ENCODE results near the gene CPN1. TPM values are rescaled to one million over a fixed set of nuclear protein-coding genes. Genes with fewer than 3 reads are reported as not detected.

CPN1 gene
- total RNA-seq, 1 donor from 2014 or later = not detected

DNA sequence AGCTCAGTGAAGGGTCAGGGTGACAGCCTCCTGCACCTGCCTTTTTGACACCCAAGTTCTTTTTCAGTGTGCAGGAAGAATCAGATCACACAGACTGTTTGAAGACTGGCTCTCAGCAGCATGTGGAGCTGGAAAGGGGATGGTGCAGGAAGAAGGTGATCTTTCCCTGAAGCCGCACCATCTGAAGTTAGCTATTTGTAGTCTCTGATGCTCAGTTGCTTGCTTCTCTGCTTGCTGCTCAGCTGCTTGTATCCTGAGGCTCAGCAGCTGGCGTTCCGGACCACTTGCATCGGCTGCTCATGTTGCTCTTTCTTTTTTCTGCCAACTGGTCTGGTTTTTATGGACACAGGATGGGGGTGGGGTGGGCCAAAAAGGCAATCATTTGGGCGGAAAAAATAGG, 56.1 kb downstream of the CPN1 start:
- peaks cover 5% of the 10 kb centered on the region for H3K9me3 Mint-ChIP-seq (ENCODE audit: low read depth)
- H3K27me3 Mint-ChIP-seq (ENCODE audit: low read depth) = no peaks in the 10 kb centered on the region
- no peaks in the 10 kb centered on the region for H3K36me3 Mint-ChIP-seq (ENCODE audit: low read depth)
- DNase-seq (ENCODE audit: low spot score) = no peak
- H3K27ac Mint-ChIP-seq (ENCODE audit: unreplicated experiment) = no peak overlapping the region
- TF ChIP-seq, protein P1, sequence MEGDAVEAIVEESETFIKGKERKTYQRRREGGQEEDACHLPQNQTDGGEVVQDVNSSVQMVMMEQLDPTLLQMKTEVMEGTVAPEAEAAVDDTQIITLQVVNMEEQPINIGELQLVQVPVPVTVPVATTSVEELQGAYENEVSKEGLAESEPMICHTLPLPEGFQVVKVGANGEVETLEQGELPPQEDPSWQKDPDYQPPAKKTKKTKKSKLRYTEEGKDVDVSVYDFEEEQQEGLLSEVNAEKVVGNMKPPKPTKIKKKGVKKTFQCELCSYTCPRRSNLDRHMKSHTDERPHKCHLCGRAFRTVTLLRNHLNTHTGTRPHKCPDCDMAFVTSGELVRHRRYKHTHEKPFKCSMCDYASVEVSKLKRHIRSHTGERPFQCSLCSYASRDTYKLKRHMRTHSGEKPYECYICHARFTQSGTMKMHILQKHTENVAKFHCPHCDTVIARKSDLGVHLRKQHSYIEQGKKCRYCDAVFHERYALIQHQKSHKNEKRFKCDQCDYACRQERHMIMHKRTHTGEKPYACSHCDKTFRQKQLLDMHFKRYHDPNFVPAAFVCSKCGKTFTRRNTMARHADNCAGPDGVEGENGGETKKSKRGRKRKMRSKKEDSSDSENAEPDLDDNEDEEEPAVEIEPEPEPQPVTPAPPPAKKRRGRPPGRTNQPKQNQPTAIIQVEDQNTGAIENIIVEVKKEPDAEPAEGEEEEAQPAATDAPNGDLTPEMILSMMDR (IDR thresholded peaks at IDR 0.05) = no peak
- peaks cover 9% of the 10 kb centered on the region for H3K4me1 Mint-ChIP-seq (ENCODE audit: low read depth)
- peak overlapping the region; percentile 10 for H3K4me3 Mint-ChIP-seq (ENCODE audit: unreplicated experiment)

DNA sequence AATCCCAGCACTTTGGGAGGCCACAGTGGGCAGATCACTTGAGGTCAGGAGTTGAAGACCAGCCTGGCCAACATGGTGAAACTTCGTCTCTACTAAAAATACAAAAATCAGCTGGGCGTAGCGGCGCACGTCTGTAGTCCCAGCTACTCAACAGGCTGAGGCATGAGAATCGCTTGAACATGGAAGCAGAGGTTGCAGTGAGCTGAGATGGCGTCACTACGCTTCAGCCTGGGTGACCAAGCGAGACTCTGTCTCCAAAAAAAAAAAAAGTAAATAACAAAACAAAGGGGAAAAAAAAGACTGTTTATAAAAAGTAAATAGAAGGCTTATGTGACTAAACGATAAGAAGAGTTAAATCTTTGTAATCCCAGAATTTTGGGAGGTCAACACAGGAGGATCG, 56.9 kb downstream of the CPN1 start:
- no peak overlapping the region for H3K4me3 Mint-ChIP-seq (ENCODE audit: unreplicated experiment)
- TF ChIP-seq, protein P1 (IDR thresholded peaks at IDR 0.05) = no peak
- peaks cover 5% of the 10 kb centered on the region for H3K9me3 Mint-ChIP-seq (ENCODE audit: low read depth)
- H3K27ac Mint-ChIP-seq (ENCODE audit: unreplicated experiment) = no peak overlapping the region
- peaks cover 18% of the 10 kb centered on the region for H3K4me1 Mint-ChIP-seq (ENCODE audit: low read depth)
- no peaks in the 10 kb centered on the region for H3K36me3 Mint-ChIP-seq (ENCODE audit: low read depth)
- DNase-seq (ENCODE audit: low spot score) = no peak
- no peaks in the 10 kb centered on the region for H3K27me3 Mint-ChIP-seq (ENCODE audit: low read depth)

DNA sequence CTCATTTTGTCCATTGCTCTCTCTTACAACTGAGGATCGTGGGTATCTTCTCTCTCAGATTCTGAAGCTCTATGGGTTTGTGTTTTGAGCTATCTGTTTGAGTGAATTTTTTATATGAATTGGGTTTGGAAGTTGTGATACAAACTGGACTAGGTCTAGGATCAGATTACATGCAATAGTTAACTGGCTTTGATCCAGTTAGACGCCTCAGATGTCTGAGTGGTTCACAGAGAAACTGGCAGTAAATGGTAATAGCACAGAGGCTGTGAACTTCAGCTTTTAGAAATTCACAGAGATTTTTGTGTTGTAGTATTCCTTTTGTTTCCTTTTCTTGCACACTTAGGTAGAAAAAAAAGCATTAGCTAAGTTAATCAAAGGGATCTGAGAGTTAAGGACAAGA, 59.3 kb downstream of the CPN1 start:
- Mint-ChIP-seq H3K9me3 (ENCODE audit: low read depth) (no peaks in the 10 kb centered on the region), H3K4me3 (ENCODE audit: unreplicated experiment) (no peak overlapping the region), H3K27ac (ENCODE audit: unreplicated experiment) (no peak overlapping the region), H3K27me3 (ENCODE audit: low read depth) (no peaks in the 10 kb centered on the region), H3K36me3 (ENCODE audit: low read depth) (no peaks in the 10 kb centered on the region), H3K4me1 (ENCODE audit: low read depth) (peaks cover 18% of the 10 kb centered on the region)
- TF ChIP-seq, protein P1 (IDR thresholded peaks at IDR 0.05) = no peak
- no peak for DNase-seq (ENCODE audit: low spot score)

DNA sequence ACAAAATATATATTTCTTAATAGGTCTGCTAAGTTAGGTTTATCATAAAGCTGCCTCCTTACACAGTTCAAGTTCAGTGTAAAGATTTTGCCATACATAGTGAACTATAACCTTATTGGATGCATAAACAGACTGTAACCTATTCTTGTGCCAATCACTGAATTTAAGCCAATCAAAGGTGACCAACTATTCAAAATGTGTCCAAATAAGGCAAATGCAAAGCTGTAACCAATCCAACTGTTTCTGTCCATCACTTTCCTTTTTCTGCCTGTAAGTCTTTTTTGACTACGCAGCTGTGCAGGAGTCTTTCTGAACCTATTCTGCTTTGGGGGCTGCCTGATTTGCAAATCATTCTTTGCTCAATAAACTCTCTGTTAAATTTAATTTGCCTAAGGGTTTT, 60.3 kb downstream of the CPN1 start:
- no peaks in the 10 kb centered on the region for H3K9me3 Mint-ChIP-seq (ENCODE audit: low read depth)
- no peak overlapping the region for H3K4me3 Mint-ChIP-seq (ENCODE audit: unreplicated experiment)
- peaks cover 18% of the 10 kb centered on the region for H3K4me1 Mint-ChIP-seq (ENCODE audit: low read depth)
- H3K27ac Mint-ChIP-seq (ENCODE audit: unreplicated experiment) = no peak overlapping the region
- H3K27me3 Mint-ChIP-seq (ENCODE audit: low read depth) = no peaks in the 10 kb centered on the region
- TF ChIP-seq, protein P1 (IDR thresholded peaks at IDR 0.05) = no peak
- no peak for DNase-seq (ENCODE audit: low spot score)
- H3K36me3 Mint-ChIP-seq (ENCODE audit: low read depth) = no peaks in the 10 kb centered on the region

DNA sequence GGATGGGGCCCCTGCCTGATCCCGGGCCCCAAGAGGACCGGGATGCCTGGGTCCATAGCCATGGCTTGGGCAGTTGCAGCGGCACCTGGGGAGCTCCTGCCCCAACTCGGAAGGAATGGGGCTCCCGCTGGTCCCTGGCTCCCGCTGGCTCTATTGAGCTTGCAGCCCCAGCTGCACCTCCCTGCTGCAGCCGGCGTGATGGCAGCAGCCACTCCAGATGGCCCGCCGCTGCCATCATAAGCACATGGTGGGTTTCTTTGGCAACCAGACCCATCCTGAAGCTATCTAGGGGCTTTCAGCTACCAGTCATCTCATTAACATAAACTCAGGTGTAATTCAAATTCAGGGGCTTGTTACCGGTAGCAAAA, 60.8 kb downstream of the CPN1 start:
- Mint-ChIP-seq H3K4me1 (ENCODE audit: low read depth) (peaks cover 17% of the 10 kb centered on the region), H3K9me3 (ENCODE audit: low read depth) (no peaks in the 10 kb centered on the region), H3K36me3 (ENCODE audit: low read depth) (no peaks in the 10 kb centered on the region), H3K27ac (ENCODE audit: unreplicated experiment) (no peak overlapping the region), H3K27me3 (ENCODE audit: low read depth) (no peaks in the 10 kb centered on the region), H3K4me3 (ENCODE audit: unreplicated experiment) (no peak overlapping the region)
- no peak for DNase-seq (ENCODE audit: low spot score)
- TF ChIP-seq, protein P1 (IDR thresholded peaks at IDR 0.05) = no peak

Data from chondrocyte (in vitro differentiated cells).